ENCODE results near the gene STK39. TPM values are rescaled to one million over a fixed set of nuclear protein-coding genes. Genes with fewer than 3 reads are reported as not detected.

The STK39 gene
- total RNA-seq, 1 experiment from 2014 or later: 15.9 TPM

- no peak for TF ChIP-seq CTCF (conservative IDR thresholded peaks at IDR 0.05; ENCODE audit: low read depth, low read length)
- no peak for TF ChIP-seq EZH2 (IDR thresholded peaks at IDR 0.05; ENCODE audit: borderline replicate concordance, low read depth, low read length, poor library complexity, severe bottlenecking)
- CTCF ChIA-PET: no interaction called here
- POLR2A ChIA-PET (ENCODE audit: low non-redundant PET): no interaction called here
- no peaks in the 10 kb centered on the region for H3K9me3 ChIP-seq (ENCODE audit: low read depth, low read length, poor library complexity, severe bottlenecking)
- intact Hi-C loops (cut with micrococcal nuclease; ENCODE audit: unreplicated experiment): no loop called here
- no peak for DNase-seq (ENCODE audit: low spot score)
- no peaks in the 10 kb centered on the region for H3K36me3 ChIP-seq (ENCODE audit: insufficient read depth, low read length, poor library complexity, severe bottlenecking)
- no peak overlapping the region for H3K4me3 ChIP-seq (ENCODE audit: low read depth, low read length, poor library complexity, severe bottlenecking)
- BruUV-seq (replicated peaks): no TSS peak
- no peaks in the 10 kb centered on the region for H3K4me1 ChIP-seq (ENCODE audit: insufficient read depth, low read length, poor library complexity, severe bottlenecking)
- H3K27me3 ChIP-seq (replicated peaks; ENCODE audit: insufficient read depth, low read depth, low read length, poor library complexity): no peaks in the 10 kb centered on the region
- no peak overlapping the region for H3K27ac ChIP-seq (ENCODE audit: low read depth, low read length, poor library complexity, severe bottlenecking)
These were observed 9.7 kb downstream of the STK39 start for GRCh38 chr2:168237741-168238140.

- no peaks in the 10 kb centered on the region for H3K27me3 ChIP-seq (replicated peaks; ENCODE audit: insufficient read depth, low read depth, low read length, poor library complexity)
- TF ChIP-seq CTCF (conservative IDR thresholded peaks at IDR 0.05; ENCODE audit: low read depth, low read length): no peak
- no peak for TF ChIP-seq EZH2 (IDR thresholded peaks at IDR 0.05; ENCODE audit: borderline replicate concordance, low read depth, low read length, poor library complexity, severe bottlenecking)
- no peak for DNase-seq (ENCODE audit: low spot score)
- H3K9me3 ChIP-seq (ENCODE audit: low read depth, low read length, poor library complexity, severe bottlenecking): no peaks in the 10 kb centered on the region
- no peak overlapping the region for H3K4me3 ChIP-seq (ENCODE audit: low read depth, low read length, poor library complexity, severe bottlenecking)
- intact Hi-C loops (cut with micrococcal nuclease; ENCODE audit: unreplicated experiment): no loop called here
- ChIA-PET CTCF (no interaction called here), POLR2A (ENCODE audit: low non-redundant PET) (no interaction called here)
- H3K4me1 ChIP-seq (ENCODE audit: insufficient read depth, low read length, poor library complexity, severe bottlenecking): no peaks in the 10 kb centered on the region
- H3K27ac ChIP-seq (ENCODE audit: low read depth, low read length, poor library complexity, severe bottlenecking): no peak overlapping the region
- no peaks in the 10 kb centered on the region for H3K36me3 ChIP-seq (ENCODE audit: insufficient read depth, low read length, poor library complexity, severe bottlenecking)
- no TSS peak for BruUV-seq (replicated peaks)
These were observed 12.8 kb downstream of the STK39 start for GRCh38 chr2:168234407-168235085.

GRCh38 chr2:168233726-168234406 lies 13.5 kb downstream of the STK39 start:
- intact Hi-C loops (cut with micrococcal nuclease; ENCODE audit: unreplicated experiment): no loop called here
- BruUV-seq (replicated peaks): no TSS peak
- Histone ChIP-seq H3K9me3 (ENCODE audit: low read depth, low read length, poor library complexity, severe bottlenecking) (no peaks in the 10 kb centered on the region), H3K4me1 (ENCODE audit: insufficient read depth, low read length, poor library complexity, severe bottlenecking) (no peaks in the 10 kb centered on the region), H3K27ac (ENCODE audit: low read depth, low read length, poor library complexity, severe bottlenecking) (no peak overlapping the region), H3K36me3 (ENCODE audit: insufficient read depth, low read length, poor library complexity, severe bottlenecking) (no peaks in the 10 kb centered on the region), H3K4me3 (ENCODE audit: low read depth, low read length, poor library complexity, severe bottlenecking) (no peak overlapping the region), H3K27me3 (replicated peaks; ENCODE audit: insufficient read depth, low read depth, low read length, poor library complexity) (no peaks in the 10 kb centered on the region)
- no peak for DNase-seq (ENCODE audit: low spot score)
- TF ChIP-seq EZH2 (IDR thresholded peaks at IDR 0.05; ENCODE audit: borderline replicate concordance, low read depth, low read length, poor library complexity, severe bottlenecking) (no peak), CTCF (conservative IDR thresholded peaks at IDR 0.05; ENCODE audit: low read depth, low read length) (no peak)
- ChIA-PET CTCF (no interaction called here), POLR2A (ENCODE audit: low non-redundant PET) (no interaction called here)

Measured in A673 (cell line).